Measurements from ENCODE around the gene ATP2B2.
A peak's percentile ranks its signal among the peaks of the same experiment; 100 is the strongest.
"Not testable (repeated sequence)": the region's sequence is repeated elsewhere in the genome, so short reads cannot be mapped to it uniquely, and the experiment has no call there.

Gene ATP2B2

GRCh38 chr3:10319251-10319650 lies 186.1 kb downstream of the ATP2B2 start:
- no peak for DNase-seq

- no peak for DNase-seq
Measured at GRCh38 chr3:10317961-10318350, 187.4 kb downstream of the ATP2B2 start.

DNA sequence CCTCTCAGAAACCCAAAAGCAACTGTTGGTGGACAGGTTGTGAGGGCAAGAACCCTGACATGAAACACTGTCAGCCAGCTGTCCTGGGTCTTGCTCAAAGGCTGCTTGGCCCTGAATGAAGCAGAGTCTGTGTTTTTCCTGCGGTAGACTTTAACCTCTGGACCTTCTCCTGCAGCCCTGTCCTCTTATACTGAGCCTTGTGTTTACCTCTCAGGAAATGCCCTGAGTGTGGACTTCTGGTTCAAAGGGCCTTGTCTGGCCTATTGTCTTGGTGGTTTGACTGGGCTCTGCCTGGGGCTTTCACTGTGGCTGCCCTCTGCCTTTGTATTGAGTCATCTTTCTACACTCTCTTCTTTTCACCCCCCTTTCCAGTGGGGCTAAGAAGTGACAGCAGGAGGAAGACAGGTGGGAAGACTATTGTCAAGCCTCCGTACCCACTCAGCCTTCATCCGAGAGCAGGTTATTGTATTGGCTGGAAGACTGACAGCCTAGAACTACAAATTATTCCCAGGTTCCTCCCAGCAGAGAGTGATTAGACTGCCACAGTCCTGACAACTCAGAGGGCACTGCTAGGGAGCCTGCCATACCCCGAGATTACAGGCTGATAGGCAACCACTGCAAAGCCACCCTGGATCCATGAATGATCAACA lies 187.9 kb downstream of the ATP2B2 start:
- no peak for DNase-seq

DNA sequence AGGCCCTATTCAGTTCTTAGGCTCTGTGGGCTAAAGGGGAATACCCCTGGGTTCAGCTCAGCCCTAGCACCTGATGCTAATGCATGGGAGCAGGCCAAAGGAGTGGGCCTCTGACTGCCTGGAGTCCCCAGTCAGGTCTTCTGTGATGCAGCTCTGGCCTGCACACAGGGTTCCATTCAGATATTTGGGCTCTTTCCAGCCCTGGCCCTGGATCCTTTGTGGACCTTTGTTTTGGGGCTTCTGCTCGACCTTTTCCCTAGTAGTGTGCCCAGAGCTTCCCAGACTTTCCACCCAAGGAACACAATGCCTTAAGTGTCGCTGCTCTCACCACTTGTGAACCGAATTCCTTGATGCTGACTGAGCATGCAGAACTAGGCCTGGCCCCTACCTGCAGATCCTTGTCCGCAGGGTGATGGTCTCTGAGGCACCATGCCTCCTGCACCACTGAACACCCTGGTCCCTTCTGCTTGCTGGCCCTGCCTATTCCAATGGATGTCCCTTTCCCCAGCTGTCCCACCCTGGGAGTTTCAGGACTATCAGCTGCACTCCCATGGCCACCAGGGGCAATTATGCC lies 189.5 kb downstream of the ATP2B2 start:
- DNase-seq: no peak

DNA sequence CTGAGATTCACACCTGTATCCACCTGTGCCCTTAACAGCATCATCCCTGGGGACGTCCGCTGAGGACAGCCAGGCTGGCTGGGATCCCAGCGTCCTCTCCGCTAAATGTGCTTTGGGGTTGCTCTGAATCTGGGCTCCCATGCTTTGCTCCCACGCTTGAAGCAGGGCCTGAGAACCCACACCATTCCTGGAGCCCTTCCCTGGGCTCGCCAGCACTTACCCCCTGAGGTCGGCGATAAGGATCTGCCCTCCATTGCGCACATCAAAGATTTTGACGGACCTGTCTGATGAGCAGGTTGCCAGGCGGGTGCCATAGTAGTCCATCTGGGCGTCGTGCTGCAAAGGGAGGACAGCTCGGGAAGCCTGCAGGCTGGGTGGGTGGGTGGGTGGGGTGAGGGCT lies 190.3 kb downstream of the ATP2B2 start:
- no peak for DNase-seq

DNA sequence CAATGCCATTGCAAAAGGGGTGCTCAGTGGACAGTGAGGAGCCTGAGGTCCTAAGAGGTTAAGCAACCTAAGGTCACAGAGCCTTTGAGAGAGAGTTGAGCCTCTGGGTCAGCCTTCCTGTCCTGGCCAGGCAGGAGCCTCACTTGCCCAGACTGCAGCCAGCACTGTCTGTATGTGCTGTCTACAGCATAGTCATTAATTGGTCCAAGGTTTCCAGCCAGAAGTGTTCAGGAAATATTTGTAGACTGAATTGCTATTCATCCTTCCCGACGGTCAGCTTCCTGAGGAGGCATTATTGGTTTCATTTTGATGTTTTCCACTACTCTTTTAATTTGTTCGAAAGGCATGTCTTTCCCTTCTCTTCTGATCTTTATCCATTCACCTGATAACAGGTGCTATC lies 192.5 kb downstream of the ATP2B2 start:
- no peak for DNase-seq

DNA sequence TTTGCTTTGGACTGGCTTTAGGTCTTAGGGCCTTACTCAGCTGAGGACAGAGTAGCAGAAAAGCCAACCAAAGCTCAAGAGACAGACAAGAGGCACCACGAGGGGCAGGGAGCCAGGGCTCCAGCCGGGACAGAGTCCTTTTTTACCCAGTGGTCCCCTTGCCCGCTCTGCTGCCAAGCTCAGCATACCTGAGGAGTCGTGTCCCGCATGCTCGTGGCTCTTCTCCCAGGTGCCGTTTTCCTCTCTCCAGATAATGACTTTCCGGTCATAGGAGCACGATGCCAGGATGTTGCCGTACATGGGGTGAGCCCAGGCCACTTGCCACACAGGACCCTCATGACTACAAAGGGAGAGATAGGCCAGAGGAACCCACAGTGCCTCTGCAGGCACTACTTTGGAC lies 193.0 kb downstream of the ATP2B2 start:
- DNase-seq: no peak

- DNase-seq: no peak
Measured at GRCh38 chr3:10311710-10312109, 193.7 kb downstream of the ATP2B2 start.

DNA sequence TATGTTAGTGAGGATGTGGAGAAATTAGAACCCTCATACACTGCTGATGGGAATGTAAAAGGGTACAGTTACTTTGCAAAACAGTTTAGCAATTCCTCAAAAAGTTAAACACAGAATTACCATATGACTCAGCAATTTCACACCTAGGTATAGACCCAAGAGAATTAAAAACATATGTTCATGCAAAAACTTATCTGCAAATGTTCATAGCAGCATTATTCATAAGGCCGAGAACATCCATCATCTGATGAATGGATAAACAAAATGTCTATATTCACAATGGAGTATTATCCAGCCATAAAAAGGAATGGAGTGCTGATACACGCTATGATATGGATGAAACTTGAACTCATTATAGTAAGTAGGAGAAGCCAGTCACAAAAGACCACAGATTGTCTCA lies 194.8 kb downstream of the ATP2B2 start:
- peak; percentile 17 for DNase-seq

- DNase-seq: no peak
Measured at GRCh38 chr3:10309736-10310135, 195.7 kb downstream of the ATP2B2 start.

DNA sequence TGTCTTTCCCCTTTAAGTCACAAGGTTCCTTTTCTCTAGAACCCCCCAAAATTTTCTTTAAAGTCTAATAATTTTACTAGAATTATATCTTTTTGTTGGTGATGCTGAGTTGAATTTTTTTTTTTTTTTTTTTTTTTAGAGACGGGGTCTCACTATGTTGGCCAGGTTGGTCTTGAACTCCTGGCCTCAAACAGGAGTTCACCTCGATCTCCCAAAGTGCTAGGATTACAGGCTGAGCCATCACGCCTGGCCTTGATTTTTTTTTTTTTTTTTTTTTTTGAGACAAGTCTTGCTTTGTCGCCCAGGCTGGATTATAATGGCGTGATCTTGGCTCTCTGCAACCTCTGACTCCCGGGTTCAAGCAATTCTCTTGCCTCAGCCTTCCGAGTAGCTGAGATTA lies 196.7 kb downstream of the ATP2B2 start:
- DNase-seq: no peak

- no peak for DNase-seq
Measured at GRCh38 chr3:10306156-10306555, 199.2 kb downstream of the ATP2B2 start.

DNA sequence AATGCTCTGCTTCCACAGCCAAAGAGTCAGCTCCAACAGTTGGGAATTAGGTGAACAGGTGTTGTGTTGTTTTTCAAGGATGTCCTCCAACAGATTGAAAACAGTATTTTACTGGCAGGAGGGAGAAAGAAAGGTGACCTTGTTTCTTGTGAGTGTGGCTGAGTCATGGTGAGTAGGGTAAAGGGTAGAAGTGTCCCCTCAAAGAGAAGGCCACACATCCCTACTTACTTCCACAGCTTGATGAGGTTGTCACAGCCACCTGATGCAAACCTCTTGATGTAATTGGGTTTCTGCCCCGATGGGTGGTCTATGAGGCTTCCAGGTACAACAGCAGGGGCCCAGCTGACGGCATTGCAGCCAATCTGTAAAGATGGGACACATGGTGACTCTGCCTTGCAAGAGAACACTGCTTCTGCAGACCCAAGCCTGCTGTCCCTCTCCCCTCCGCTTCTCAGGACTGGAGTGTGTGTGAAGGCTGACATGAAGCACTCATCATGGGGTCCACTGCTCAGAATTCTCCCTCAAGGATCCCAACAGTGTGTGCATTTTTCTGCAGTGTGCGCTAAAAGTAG lies 200.0 kb downstream of the ATP2B2 start:
- no peak for DNase-seq

DNA sequence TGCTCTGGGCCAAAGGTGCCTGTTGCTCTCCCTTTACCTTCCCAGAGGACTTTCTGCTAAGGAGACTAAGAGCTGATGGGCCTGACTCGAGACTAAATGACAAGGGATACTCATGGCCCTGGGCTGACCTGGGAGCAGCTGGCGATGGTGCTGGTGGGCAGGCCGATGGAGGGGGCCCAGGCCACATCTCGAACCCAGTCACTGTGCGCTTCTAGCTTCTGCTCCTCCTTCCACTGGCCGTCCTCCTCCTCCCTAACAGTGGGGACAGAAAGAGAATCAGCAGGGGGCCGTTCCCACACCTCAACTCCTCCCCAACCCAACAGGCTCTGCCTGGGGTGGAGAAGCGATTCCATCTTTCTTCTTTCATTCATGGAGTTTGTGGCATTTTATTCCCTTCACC lies 200.5 kb downstream of the ATP2B2 start:
- DNase-seq: no peak

DNA sequence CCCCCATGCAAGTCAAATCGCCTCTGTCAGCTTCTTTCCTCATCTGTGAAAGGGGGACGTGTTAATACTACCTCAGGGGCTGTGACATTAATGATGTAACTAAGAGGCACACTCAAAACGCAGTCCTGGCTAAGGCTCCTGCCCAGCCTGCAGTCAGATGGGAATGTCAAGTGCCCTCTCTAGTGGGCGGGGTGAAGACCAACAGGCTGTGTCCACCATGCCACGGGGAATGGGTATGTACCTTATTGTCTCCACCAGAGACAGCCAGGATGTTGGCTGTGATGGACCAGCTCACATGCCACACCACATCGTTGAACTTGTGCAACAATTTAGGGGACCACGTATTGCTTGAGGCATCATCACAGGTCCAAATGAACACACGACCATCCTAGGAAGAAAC lies 201.6 kb downstream of the ATP2B2 start:
- DNase-seq: no peak

DNA sequence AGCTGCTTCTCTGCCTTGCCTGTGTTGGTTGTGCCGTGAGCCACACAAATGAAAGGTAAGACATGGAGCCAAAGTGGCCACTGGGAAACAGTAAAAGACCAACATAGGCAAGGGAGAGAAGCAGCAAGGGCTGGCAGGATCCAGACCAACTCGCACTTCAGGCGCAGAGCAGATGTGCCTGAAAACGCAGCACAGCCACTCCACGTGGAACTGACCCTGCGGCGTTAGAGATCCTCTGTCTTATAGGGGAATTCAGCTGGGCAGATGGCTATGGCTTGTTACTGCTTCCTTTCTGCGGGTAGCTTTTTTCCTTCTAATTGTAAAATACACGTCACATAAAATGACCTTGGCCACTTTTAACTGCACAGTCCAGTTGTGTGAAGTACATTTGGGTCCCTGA lies 202.3 kb downstream of the ATP2B2 start:
- no peak for DNase-seq

GRCh38 chr3:10300087-10300486 lies 205.3 kb downstream of the ATP2B2 start:
- no peak for DNase-seq

DNA sequence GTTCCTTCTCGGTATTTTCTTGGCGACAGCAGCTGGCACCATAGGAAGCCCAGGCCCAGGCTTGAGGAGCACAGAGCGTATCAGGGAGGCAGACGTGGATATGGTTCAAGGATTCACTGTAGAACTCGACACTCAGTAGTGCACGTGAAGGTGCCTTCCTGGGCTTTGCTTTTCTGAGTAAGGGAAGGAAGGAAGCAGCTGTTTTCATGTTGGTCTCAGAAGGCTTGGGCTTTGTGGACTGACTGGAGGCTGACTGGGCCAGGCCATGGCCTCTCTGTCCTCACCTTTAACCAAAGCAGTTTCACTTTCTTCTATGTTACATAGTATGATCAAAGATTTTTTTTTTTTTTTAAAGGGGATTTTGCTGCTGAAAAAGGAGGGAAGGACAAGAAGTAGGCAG lies 205.7 kb downstream of the ATP2B2 start:
- no peak for DNase-seq

DNA sequence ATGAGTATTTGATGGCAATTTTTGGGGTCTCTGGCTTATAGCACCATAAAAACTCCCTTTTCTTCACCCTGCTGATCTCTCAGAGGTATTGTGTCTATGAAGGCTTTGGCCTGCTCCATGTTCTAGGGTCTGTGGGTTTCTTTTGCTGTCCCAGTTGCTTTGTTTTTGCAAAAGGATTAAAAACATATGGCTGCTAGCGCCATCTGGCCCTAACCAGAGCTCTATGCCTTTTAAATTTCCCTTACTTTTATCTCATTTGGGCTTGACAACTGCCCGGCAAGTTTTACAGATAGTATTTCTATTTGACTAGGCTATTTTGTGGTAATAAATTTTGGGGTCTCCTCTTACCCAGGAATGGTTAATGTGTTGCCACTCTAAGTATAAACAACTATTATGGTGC lies 206.2 kb downstream of the ATP2B2 start:
- DNase-seq: peak; percentile 8

DNA sequence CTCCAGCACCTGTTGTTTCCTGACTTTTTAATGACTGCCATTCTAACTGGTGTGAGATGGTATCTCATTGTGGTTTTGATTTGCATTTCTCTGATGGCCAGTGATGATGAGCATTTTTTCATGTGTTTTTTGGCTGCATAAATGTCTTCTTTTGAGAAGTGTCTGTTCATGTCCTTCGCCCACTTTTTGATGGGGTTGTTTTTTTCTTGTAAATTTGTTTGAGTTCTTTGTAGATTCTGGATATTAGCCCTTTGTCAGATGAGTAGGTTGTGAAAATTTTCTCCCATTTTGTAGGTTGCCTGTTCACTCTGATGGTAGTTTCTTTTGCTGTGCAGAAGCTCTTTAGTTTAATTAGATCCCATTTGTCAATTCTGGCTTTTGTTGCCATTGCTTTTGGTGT lies 207.3 kb downstream of the ATP2B2 start:
- DNase-seq: not testable (repeated sequence)

DNA sequence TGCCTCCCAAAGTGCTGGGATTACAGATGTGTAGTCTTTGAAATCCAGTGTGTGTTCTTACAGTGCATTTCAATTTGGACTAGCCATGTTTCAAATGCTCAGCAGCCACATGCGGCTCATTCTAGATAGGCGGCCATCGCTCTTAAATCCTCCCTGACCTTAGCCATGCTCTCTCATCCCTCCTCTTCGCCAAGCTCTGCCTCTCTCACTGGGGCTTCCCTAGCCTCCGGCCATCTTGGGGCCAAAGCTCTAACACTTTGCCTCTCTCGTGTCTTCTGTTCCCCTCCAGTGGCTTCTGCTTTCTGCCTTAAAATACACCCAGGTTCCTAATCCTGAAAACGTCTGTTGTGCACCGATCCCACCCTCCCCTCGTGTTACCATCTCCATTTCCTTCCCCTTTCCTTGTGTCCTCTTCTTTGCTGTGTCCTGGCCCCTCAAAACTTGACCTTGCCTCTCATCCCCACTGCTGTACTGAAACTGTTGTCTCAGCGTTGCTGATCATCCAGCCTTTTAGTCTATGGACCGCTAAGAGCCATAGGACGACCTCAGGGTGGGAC lies 211.3 kb downstream of the ATP2B2 start:
- no peak for DNase-seq

DNA sequence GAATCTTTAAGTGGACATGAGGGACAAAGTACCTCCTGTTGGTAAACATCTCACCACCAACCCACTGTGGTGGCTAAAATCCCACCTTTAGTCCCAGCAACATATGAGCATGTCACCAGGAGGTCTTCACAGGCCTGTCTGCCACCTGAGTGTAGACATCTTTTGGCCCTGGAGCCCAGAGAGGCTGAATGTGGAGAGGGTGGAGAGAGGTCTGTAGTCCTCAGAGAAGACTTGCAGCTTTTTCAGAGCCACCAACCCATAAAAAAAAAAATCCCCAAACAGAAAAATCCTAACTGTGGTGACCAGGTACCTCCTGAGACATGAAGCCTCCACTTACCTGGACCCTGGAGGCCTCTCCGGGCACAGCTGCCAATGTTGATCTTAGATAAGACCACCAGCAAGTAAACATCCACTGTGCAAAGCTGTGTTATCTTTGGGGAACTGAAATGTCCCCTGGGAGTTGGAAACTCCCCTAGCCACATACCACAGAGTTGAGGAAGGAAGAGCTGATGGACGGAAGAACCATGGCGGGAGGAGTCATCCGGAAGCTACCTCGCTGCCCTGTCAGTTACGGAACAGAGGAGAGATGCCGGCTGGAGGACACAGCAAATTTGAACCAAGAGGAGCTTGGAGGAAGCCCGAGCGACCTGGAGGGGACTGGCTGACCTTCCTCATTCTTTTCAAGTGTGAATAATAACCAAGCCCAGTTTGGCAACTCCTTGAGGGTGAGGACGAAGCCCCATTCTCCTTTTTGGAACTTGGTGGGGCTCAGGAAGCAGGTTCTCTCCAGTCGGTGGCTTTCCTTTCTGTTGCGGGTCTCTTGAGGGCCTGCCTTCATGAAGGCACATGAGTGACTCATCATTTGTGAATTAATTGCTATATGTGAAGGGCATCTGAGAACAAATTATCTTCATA lies 212.6 kb downstream of the ATP2B2 start, which contains the start of gene GHRL:
TSS of gene GHRL (minus strand) at position 443 of the 915 bp plus-strand sequence. CDS start 2,767 bp downstream, outside the sequence.
- peak; percentile 42 for DNase-seq

DNA sequence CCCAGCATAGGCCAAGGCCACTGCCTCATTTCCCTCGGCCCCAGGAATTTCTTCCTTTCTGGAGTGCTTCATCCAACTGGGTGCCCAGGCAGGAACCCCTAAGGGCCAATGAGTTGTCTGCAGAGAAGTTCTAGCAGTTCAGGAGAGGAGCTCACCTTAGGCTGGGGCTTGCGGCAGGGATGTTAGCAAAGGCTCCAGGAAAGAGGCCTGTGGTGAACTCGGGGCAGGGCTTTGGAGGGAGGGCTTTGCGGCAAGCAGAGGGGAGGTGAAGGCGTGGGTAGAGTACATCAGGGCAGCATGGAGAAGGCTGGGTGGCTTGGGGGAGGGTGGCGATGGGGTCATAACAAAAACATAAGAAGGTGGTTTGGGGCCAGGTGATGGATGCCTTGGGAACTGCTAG lies 213.7 kb downstream of the ATP2B2 start:
- DNase-seq: no peak
